ENCODE measurements around the gene MYOZ1.

The MYOZ1 gene

GRCh38 chr10:73591935-73592699 lies 49.2 kb downstream of the MYOZ1 start:
- DNase-seq, result peak; percentile 43

GRCh38 chr10:73590881-73591799 lies 50.1 kb downstream of the MYOZ1 start, which contains the start of gene USP54:
TSS of gene USP54 (minus strand) at chr10:73591342. CDS start at chr10:73575658, 15,684 bp downstream.
- DNase-seq, result no peak

- no peak for DNase-seq
These were observed 51.6 kb downstream of the MYOZ1 start for GRCh38 chr10:73589563-73590126.

GRCh38 chr10:73588656-73589055 lies 52.6 kb downstream of the MYOZ1 start:
- no peak for DNase-seq

- DNase-seq, result no peak
These were observed 54.7 kb downstream of the MYOZ1 start for GRCh38 chr10:73586583-73586984.

- DNase-seq, result no peak
These were observed 55.9 kb downstream of the MYOZ1 start for GRCh38 chr10:73585327-73585726.

- no peak for DNase-seq
These were observed 56.5 kb downstream of the MYOZ1 start for GRCh38 chr10:73584737-73585136.

- no peak for DNase-seq
These were observed 59.4 kb downstream of the MYOZ1 start for GRCh38 chr10:73581918-73582317.
